ENCODE data around the gene BDKRB1.

The BDKRB1 gene

GRCh38 chr14:96225213-96225612, 30.8 kb upstream of the BDKRB1 start:
- no peak for TF ChIP-seq CTCF (IDR thresholded peaks at IDR 0.05)

GRCh38 chr14:96225745-96226151, 30.3 kb upstream of the BDKRB1 start:
- TF ChIP-seq CTCF (IDR thresholded peaks at IDR 0.05), result no peak

- TF ChIP-seq CTCF (IDR thresholded peaks at IDR 0.05), result no peak
These were observed 28.6 kb upstream of the BDKRB1 start for GRCh38 chr14:96227428-96227827.

- TF ChIP-seq CTCF (IDR thresholded peaks at IDR 0.05), result no peak
These were observed 26.7 kb upstream of the BDKRB1 start for GRCh38 chr14:96229315-96229714.

GRCh38 chr14:96231056-96231455, 25.0 kb upstream of the BDKRB1 start:
- no peak for TF ChIP-seq CTCF (IDR thresholded peaks at IDR 0.05)

- no peak for TF ChIP-seq CTCF (IDR thresholded peaks at IDR 0.05)
These were observed 24.4 kb upstream of the BDKRB1 start for GRCh38 chr14:96231526-96232130.

- no peak for TF ChIP-seq CTCF (IDR thresholded peaks at IDR 0.05)
These were observed 23.5 kb upstream of the BDKRB1 start for GRCh38 chr14:96232506-96232905.

GRCh38 chr14:96233661-96234060, 22.3 kb upstream of the BDKRB1 start:
- TF ChIP-seq CTCF (IDR thresholded peaks at IDR 0.05), result no peak
